Measurements from ENCODE around the gene IMPDH2.
A peak's percentile ranks its signal among the peaks of the same experiment; 100 is the strongest.

Gene IMPDH2

GRCh38 chr3:49007068-49007770 is 22.0 kb downstream of the IMPDH2 start, which contains the start of gene WDR6:
Gene WDR6, plus strand, starts transcription at chr3:49007391. Its CDS starts 41 bp downstream, at chr3:49007432.
- FAIRE-seq (peak; percentile 97), DNase-seq (ENCODE audit: insufficient read length, low spot score) (peak; percentile 96)

- DNase-seq (ENCODE audit: insufficient read length, low spot score): no peak
- no peak for FAIRE-seq
Observed at GRCh38 chr3:49006408-49007067, 22.7 kb downstream of the IMPDH2 start.

- FAIRE-seq (peak; percentile 58), DNase-seq (ENCODE audit: insufficient read length, low spot score) (no peak)
Observed at GRCh38 chr3:49005998-49006397, 23.2 kb downstream of the IMPDH2 start.

- FAIRE-seq (no peak), DNase-seq (ENCODE audit: insufficient read length, low spot score) (no peak)
Observed at GRCh38 chr3:49005303-49005680, 23.9 kb downstream of the IMPDH2 start.

GRCh38 chr3:49004352-49005302 is 24.6 kb downstream of the IMPDH2 start:
- DNase-seq (ENCODE audit: insufficient read length, low spot score) (no peak), FAIRE-seq (peak; percentile 4)

- no peak for DNase-seq (ENCODE audit: insufficient read length, low spot score)
- FAIRE-seq: no peak
Observed at GRCh38 chr3:49001155-49001554, 28.0 kb downstream of the IMPDH2 start.

- DNase-seq (ENCODE audit: insufficient read length, low spot score): no peak
Observed at GRCh38 chr3:48999085-48999858, 29.9 kb downstream of the IMPDH2 start.

GRCh38 chr3:48997714-48998637 is 31.2 kb downstream of the IMPDH2 start:
- DNase-seq (ENCODE audit: insufficient read length, low spot score): no peak
- FAIRE-seq: no peak

More at GRCh38 chr3:48999085-48999858, 29.9 kb downstream of the IMPDH2 start:
- no peak for FAIRE-seq

- FAIRE-seq: no peak
Observed at GRCh38 chr3:48997102-48997635, 32.0 kb downstream of the IMPDH2 start.

GRCh38 chr3:48996640-48997039 is 32.6 kb downstream of the IMPDH2 start:
- DNase-seq (ENCODE audit: insufficient read length, low spot score): no peak
- FAIRE-seq: no peak

More at GRCh38 chr3:48997102-48997635, 32.0 kb downstream of the IMPDH2 start:
- no peak for DNase-seq (ENCODE audit: insufficient read length, low spot score)

- DNase-seq (ENCODE audit: insufficient read length, low spot score) (no peak), FAIRE-seq (no peak)
Observed at GRCh38 chr3:48993834-48994233, 35.4 kb downstream of the IMPDH2 start.

GRCh38 chr3:48991851-48992545 is 37.2 kb downstream of the IMPDH2 start:
- DNase-seq (ENCODE audit: insufficient read length, low spot score): no peak
- FAIRE-seq: no peak

GRCh38 chr3:48990636-48991469 is 38.3 kb downstream of the IMPDH2 start:
- DNase-seq (ENCODE audit: insufficient read length, low spot score): peak; percentile 27
- no peak for FAIRE-seq

GRCh38 chr3:48989796-48990635 is 39.2 kb downstream of the IMPDH2 start, which contains the start of gene P4HTM:
Gene P4HTM, plus strand, starts transcription at chr3:48990241. Its CDS starts 16 bp downstream, at chr3:48990257.
- FAIRE-seq (no peak), DNase-seq (ENCODE audit: insufficient read length, low spot score) (peak; percentile 90)

GRCh38 chr3:48989126-48989795 is 39.9 kb downstream of the IMPDH2 start:
- DNase-seq (ENCODE audit: insufficient read length, low spot score) (peak; percentile 45), FAIRE-seq (peak; percentile 95)

- FAIRE-seq: no peak
- DNase-seq (ENCODE audit: insufficient read length, low spot score): no peak
Observed at GRCh38 chr3:48985831-48986376, 43.3 kb downstream of the IMPDH2 start.
